GOT3 (cell line): ENCODE measurements around the gene ELFN2.

Experiments
- DNase-seq: peaks from one replicate; lab custom pipeline; 2025; ENCODE audit warnings: mixed read lengths; lab: John Stamatoyannopoulos, UW

ELFN2 gene

GRCh38 chr22:37455896-37456295 is 28.6 kb upstream of the ELFN2 start:
- no peak for DNase-seq

- no peak for DNase-seq
Observed at GRCh38 chr22:37454857-37455686, 27.8 kb upstream of the ELFN2 start.

DNA sequence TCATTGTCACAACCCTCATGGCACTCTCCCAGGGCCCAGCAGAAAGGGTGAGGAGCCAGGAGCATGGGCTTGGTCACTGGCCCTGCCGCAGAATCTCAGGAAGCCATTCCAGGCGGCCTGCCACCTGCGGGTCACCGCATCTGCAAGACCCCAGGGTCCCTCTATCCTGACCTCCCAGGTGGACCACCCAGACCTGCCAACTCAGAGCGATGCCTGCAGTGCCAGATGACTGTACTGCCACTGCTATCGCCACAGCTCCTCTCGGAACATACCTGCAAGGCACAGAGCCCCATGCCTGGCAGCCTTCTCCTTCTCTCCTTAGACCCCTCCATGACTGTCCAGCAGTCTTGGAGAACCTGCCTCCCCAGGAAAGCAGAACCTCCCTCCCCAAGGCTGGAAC is 26.4 kb upstream of the ELFN2 start:
- no peak for DNase-seq

GRCh38 chr22:37451218-37451617 is 23.9 kb upstream of the ELFN2 start:
- no peak for DNase-seq

DNA sequence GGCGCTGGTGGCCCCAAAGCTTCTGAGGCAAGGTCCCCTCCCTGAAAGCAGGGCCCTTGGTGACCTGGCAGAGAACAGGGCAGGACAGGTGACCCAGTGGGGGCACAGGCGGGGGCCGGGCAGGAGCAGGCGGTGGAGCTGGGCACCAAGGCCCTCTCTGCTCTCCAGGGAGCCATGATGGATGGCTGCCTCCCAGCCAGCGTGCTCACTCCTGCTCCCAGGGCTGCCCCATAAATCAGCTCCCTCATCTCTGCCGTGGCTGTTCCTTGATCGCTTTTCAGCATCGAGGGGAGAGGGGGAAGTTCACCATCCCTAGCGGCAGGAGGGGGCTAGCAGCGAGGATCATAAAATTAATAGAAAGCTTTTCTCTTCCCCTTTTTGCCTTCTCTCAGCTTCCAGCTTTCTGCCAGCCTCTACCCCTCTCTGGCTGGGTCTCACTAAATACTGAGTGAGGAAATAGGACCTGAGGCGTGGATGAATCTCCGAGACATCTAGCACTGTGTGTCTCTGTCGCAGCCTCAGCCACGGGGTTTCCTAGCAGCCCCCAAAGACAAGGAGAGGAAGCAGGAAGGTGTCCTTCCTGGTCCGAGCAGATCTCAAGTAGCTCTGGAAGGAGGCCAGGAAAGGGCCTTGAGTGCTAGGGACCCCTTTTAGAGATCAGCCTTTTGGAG is 22.2 kb upstream of the ELFN2 start:
- no peak for DNase-seq

GRCh38 chr22:37448516-37449127 is 21.3 kb upstream of the ELFN2 start:
- DNase-seq = no peak

DNA sequence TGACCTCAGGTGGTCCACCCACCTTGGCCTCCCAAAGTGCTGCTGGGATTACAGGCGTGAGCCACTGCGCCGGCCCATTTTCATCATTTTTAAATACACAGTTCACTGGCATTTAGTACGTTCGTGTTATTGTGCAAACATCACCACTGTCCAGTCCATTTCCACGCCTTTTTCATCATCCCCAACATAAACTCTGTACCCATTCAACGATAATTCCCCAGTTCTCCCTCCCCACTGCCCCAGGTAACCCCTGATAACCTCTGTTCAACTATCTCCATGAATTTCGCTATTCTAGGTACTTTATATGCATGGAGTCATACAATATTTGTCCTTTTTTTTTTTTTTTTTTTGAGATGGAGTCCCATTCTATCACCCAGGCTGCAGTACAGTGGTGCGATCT is 18.2 kb upstream of the ELFN2 start:
- no peak for DNase-seq

DNA sequence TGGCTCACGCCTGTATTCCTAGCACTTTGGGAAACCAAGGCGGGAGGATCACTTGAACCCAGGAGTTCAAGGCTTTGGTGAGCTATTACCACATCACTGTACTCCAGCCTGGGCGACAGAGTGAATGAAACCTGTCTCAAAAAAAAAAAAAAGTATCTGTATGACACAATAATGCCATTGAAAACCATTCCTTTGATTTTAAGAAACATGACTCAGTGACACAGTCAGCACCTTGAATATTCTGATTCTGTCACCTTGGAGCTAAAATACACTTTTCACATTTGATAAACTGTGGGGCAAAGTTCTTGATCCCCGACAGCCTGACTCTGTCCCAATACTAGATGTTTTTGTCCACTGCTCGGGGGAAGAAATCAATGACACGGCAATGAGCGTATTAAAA is 16.7 kb upstream of the ELFN2 start:
- no peak for DNase-seq

DNA sequence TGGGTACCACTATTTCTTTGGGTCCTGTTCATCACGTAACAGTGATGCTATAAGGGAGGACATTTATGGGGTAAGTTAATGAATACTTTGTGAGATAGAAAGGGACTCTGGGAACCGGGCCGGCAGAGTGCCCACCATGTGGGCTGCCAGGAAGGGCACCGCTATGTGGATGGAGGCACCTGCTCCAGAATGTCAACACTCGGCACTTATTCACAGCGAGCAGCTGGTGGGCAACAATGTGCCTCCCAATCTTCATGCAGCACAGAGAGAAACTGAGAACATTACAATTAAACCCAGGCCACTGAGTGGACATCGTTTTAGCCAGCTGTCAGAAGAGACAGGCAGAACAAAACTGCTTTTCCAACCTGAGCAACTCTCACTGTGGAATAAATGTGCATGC is 15.8 kb upstream of the ELFN2 start:
- no peak for DNase-seq

DNA sequence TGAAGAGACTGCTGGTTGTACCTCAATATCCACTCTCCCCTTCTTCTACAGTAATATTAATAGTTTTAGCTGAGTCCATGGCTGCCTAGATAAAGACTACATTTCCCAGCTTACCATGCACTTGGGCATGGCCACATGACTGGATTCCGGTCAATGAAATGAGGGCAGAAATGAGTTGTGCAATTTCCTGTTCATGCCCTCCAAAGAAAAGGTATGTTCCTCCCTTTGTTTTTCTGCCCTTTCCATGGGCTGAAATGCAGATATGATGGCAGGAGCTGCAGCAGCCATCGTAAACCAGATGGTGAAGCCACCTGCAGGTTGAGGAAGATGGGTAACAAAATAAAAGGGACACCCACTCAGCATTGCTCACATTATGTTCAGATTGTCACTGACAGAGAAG is 15.3 kb upstream of the ELFN2 start:
- DNase-seq = no peak

DNA sequence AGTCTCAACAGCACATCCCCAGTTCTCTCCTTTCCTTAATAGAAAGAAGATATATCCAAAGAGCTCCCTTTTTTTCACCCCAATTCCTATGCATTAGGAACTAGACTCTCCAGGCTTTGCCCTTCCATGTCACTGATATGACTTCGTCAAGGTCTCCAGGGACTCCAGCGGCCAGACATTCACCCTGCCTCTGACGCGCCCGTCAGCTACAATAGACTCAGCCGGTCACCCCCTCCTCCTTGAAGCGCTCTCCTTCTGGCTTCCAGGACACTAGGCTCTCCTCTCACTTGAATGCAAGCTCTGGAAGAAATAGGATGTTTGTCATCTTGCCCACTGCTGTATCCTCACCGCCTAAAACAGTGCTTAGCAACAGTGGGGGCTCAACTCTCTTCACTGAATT is 14.9 kb upstream of the ELFN2 start:
- DNase-seq = no peak

GRCh38 chr22:37440875-37441274 is 13.6 kb upstream of the ELFN2 start:
- DNase-seq = no peak

DNA sequence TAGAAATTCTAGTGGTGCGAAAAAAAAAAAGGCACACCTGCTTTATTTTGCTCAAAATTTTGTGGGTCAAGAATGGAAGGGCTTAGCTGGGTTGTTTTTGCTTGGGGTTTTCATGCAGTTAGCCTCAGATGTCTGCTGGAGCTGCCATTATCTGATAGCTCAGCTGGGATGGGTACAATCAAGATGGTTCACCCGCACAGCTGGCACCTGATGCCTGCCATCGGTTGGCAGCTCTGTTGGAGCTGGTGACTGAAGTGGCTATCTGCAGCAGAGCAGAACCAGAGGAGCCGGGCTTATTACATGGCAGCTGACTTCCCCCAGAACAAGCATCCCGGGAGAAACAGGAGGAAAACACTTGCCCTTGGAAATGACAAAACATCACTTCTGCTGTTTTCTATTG is 12.1 kb upstream of the ELFN2 start:
- no peak for DNase-seq

GRCh38 chr22:37435970-37436603 is 8.8 kb upstream of the ELFN2 start:
- DNase-seq = no peak

- DNase-seq = no peak
Observed at GRCh38 chr22:37433786-37434185, 6.5 kb upstream of the ELFN2 start.

- no peak for DNase-seq
Observed at GRCh38 chr22:37432708-37433054, 5.4 kb upstream of the ELFN2 start.

GRCh38 chr22:37431801-37432707 is 4.8 kb upstream of the ELFN2 start:
- DNase-seq = peak; percentile 56

GRCh38 chr22:37431366-37431765 is 4.1 kb upstream of the ELFN2 start:
- DNase-seq = no peak

DNA sequence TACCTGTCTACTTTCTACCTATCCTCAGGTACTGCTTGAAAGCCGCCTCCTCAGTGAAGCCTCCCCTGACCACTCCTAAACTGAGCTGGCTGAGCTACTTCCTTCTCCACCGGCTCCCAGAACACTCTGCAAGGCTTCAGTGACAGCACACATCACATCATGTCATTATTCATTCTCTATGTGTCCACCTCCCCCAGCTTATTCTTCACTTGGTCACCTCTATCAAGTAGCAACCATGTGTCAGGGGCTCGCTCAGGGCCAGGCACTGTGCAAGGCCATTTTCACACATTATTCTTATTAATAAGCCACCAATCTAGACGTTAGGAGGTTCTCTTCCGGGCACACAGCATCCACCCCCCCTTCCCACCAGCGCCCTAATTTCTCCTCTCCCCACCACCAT is 3.7 kb upstream of the ELFN2 start:
- DNase-seq = no peak

DNA sequence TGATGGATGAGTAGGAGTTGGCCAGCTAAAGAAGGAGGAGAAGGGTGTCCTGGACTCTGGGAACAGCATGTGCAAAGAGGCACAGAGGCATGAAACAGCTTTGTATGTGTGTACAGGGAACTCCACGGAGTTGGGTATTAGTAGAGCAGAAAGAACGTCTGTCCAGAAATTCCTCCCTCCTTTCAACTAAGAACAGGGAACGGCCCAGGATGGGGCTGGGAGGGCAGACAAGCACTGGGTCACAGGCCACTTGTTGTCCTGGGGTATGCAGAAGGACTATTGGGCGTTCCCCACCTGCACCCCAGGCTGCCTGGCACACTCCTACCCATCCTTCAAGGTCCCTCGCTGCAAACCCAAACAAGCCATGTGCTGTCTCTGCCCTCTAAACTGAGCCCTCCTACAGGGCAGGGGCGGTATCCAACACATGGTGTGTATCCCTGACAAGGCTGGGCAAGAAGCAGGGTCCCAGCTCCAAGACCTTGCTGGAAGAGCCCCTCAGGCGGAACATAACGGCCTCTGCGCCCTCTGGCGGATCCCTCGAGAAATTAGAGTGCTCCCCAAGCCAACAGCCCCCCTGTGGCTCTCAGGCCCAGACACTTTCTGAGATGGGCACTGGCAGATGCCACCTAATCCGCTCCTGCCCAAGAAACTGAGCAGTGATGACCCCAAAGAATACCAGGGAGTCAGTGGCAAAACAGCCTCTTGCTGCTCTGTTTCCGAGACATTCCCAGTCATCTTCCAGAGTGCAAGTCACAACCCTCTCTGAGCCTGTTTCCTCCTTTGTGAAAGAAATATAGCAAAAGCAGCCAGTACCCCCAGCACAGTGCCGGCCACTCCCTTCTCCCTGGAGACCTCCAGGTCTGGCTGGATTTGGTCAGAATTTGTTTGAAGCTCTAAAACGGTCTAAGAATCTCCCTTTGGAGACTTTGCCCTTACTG is 1.6 kb upstream of the ELFN2 start:
- no peak for DNase-seq
